H1 (cell line): Measurements from ENCODE around the gene FARS2. TPM values are rescaled to one million over a fixed set of nuclear protein-coding genes. Genes with fewer than 3 reads are reported as not detected.

Experiments
- CTCF ChIA-PET: fragments of 300-600 bp; sonication (Branson Sonifier 250); formaldehyde crosslinking; loops from one replicate; lab custom pipeline; 2021; ENCODE audit not compliant: partially characterized antibody; lab: Charles Lee
- POLR2A ChIA-PET: fragments of 300-600 bp; sonication (Branson Sonifier 250); formaldehyde crosslinking; loops from one replicate; lab custom pipeline; 2021; ENCODE audit warnings: inconsistent platforms; ENCODE audit not compliant: partially characterized antibody; lab: Charles Lee
- DNase-seq, 2 experiments: peaks; one replicate each; pipeline versions ENCODE4 v3.0.0 to v3.0.0-alpha.2; 2010 to 2022; ENCODE audit warnings: low spot score in 2 of 2, low read depth in 1 of 2, mixed read lengths in 1 of 2
- FAIRE-seq: peaks from 2 replicates; lab custom pipeline; 2011; peaks lifted over from hg19 to GRCh38; lab: Jason Lieb, UNC
- H2AFZ ChIP-seq: 2 replicates; pipeline ENCODE4 v1.8.1; 2012; ENCODE audit warnings: low read length, inconsistent platforms
- H2AK5ac ChIP-seq: 2 replicates; pipeline ENCODE4 v1.6.1; 2013; ENCODE audit warnings: low read depth, low read length
- H2BK120ac ChIP-seq: replicated peaks from 2 replicates; pipeline ENCODE3; 2013; ENCODE audit warnings: low read depth, low read length, inconsistent platforms
- H2BK12ac ChIP-seq: 2 replicates; pipeline ENCODE4 v1.6.1; 2013; ENCODE audit warnings: low read depth, low read length
- H2BK15ac ChIP-seq: 2 replicates; pipeline ENCODE4 v1.6.1; 2013; ENCODE audit warnings: low read length
- H2BK20ac ChIP-seq: 2 replicates; pipeline ENCODE4 v1.6.1; 2013; ENCODE audit warnings: low read length
- H2BK5ac ChIP-seq: 2 replicates; pipeline ENCODE4 v1.6.1; 2013; ENCODE audit warnings: low read depth, low read length
- H3K14ac ChIP-seq: 2 replicates; pipeline ENCODE4 v1.6.1; 2013; ENCODE audit warnings: inconsistent platforms; ENCODE audit not compliant: insufficient read length
- H3K18ac ChIP-seq: 2 replicates; pipeline ENCODE4 v1.6.1; 2013; ENCODE audit warnings: low read length; ENCODE audit errors: extremely low read depth
- H3K23ac ChIP-seq: 2 replicates; pipeline ENCODE4 v1.6.1; 2013; ENCODE audit warnings: inconsistent platforms; ENCODE audit not compliant: insufficient read length
- H3K23me2 ChIP-seq: 2 replicates; pipeline ENCODE4 v1.6.1; 2013; ENCODE audit warnings: low read depth, low read length
- H3K27ac ChIP-seq: 2 replicates; pipeline ENCODE4 v1.6.1; 2011; ENCODE audit warnings: low read depth, low read length, inconsistent platforms
- H3K27me3 ChIP-seq, 4 experiments: replicated peaks in 1 of 4; 1 replicate in 1 of 4; 2 replicates in 3 of 4; pipeline versions ENCODE4 v1.6.1 to v1.8.1; 2011 to 2013; ENCODE audit warnings: low read length in 3 of 4, mild to moderate bottlenecking in 3 of 4, inconsistent platforms in 2 of 4, mixed read lengths in 2 of 4, moderate library complexity in 1 of 4; ENCODE audit not compliant: control insufficient read depth in 3 of 4, insufficient read depth in 3 of 4; ENCODE audit errors: extremely low read depth in 1 of 4
- H3K36me3 ChIP-seq, 4 experiments: 2 replicates each; pipeline versions ENCODE4 v1.6.1 to v1.8.1; 2011 to 2013; ENCODE audit warnings: mild to moderate bottlenecking in 4 of 4, low read length in 3 of 4, moderate library complexity in 2 of 4, control low read depth in 1 of 4, inconsistent platforms in 1 of 4; ENCODE audit not compliant: insufficient read depth in 4 of 4, control insufficient read depth in 2 of 4
- H3K4ac ChIP-seq: replicated peaks from 2 replicates; pipeline ENCODE3; 2013; ENCODE audit warnings: low read length, low read depth, mixed read lengths, inconsistent platforms; ENCODE audit not compliant: insufficient read length
- H3K4me1 ChIP-seq, 4 experiments: replicated peaks in 1 of 4; 1 replicate in 1 of 4; 2 replicates in 3 of 4; pipeline versions ENCODE4 v1.6.1 to v1.8.1; 2011 to 2013; ENCODE audit warnings: low read length in 3 of 4, inconsistent platforms in 2 of 4, mixed read lengths in 1 of 4; ENCODE audit not compliant: insufficient read depth in 4 of 4, control insufficient read depth in 3 of 4
- H3K4me2 ChIP-seq, 2 experiments: 2 replicates each; pipeline versions ENCODE4 v1.6.1 to v1.8.1; 2011 to 2013; ENCODE audit warnings: low read depth in 2 of 2, low read length in 2 of 2, control low read depth in 1 of 2, inconsistent platforms in 1 of 2, mild to moderate bottlenecking in 1 of 2; ENCODE audit not compliant: insufficient read depth in 1 of 2
- H3K4me3 ChIP-seq, 4 experiments: fragments of 200-600, 300-600 bp in 1 of 4; sonication (generic), shearing (Covaris generic), sonication (Bioruptor Twin) in 1 of 4; 2 replicates each; pipeline versions ENCODE4 v1.5.1 to v1.8.1; 2011 to 2016; ENCODE audit warnings: low read length in 4 of 4, low read depth in 3 of 4, control low read depth in 2 of 4, inconsistent platforms in 2 of 4, mild to moderate bottlenecking in 2 of 4, mixed read lengths in 1 of 4, moderate library complexity in 1 of 4; ENCODE audit not compliant: insufficient read depth in 2 of 4; ENCODE audit errors: extremely low read depth in 1 of 4
- H3K56ac ChIP-seq: replicated peaks from 2 replicates; pipeline ENCODE3; 2013; ENCODE audit warnings: low read depth, mild to moderate bottlenecking, mixed read lengths, low read length, inconsistent platforms; ENCODE audit not compliant: insufficient read length
- H3K79me1 ChIP-seq: 2 replicates; pipeline ENCODE4 v1.6.1; 2013; ENCODE audit warnings: low read depth, low read length, control low read depth
- H3K79me2 ChIP-seq, 2 experiments: 2 replicates each; pipeline versions ENCODE4 v1.6.1 to v1.8.1; 2012 to 2013; ENCODE audit warnings: low read length in 2 of 2, mild to moderate bottlenecking in 2 of 2, inconsistent platforms in 1 of 2; ENCODE audit not compliant: insufficient read depth in 2 of 2, control insufficient read depth in 1 of 2
- H3K9ac ChIP-seq, 4 experiments: replicated peaks in 1 of 4; 1 replicate in 1 of 4; 2 replicates in 3 of 4; pipeline versions ENCODE4 v1.6.1 to v1.8.1; 2011 to 2013; ENCODE audit warnings: low read depth in 3 of 4, low read length in 3 of 4, control low read depth in 2 of 4, mild to moderate bottlenecking in 2 of 4, moderate library complexity in 2 of 4, inconsistent platforms in 1 of 4; ENCODE audit errors: extremely low read depth in 1 of 4
- H3K9me3 ChIP-seq, 2 experiments: 2 replicates each; pipeline versions ENCODE4 v1.6.1 to v1.8.1; 2012 to 2013; ENCODE audit warnings: mild to moderate bottlenecking in 2 of 2, moderate library complexity in 2 of 2, control low read depth in 1 of 2, inconsistent platforms in 1 of 2, low read depth in 1 of 2, low read length in 1 of 2, mixed read lengths in 1 of 2; ENCODE audit not compliant: insufficient read depth in 2 of 2
- H4K20me1 ChIP-seq, 2 experiments: replicated peaks in 1 of 2; 2 replicates each; pipeline versions ENCODE3 to v1.8.1; 2011 to 2013; ENCODE audit warnings: inconsistent platforms in 2 of 2, low read length in 2 of 2, mild to moderate bottlenecking in 1 of 2; ENCODE audit not compliant: insufficient read depth in 2 of 2, control insufficient read depth in 1 of 2
- H4K5ac ChIP-seq: 2 replicates; pipeline ENCODE4 v1.6.1; 2013; ENCODE audit warnings: low read length, low read depth, mixed read lengths, inconsistent platforms; ENCODE audit not compliant: insufficient read length
- H4K8ac ChIP-seq: 2 replicates; pipeline ENCODE4 v1.8.0; 2013; ENCODE audit warnings: mild to moderate bottlenecking, moderate library complexity, low read length, inconsistent platforms; ENCODE audit not compliant: insufficient read depth; ENCODE audit errors: extremely low read depth
- H4K91ac ChIP-seq: replicated peaks from 2 replicates; pipeline ENCODE3; 2013; ENCODE audit warnings: low read length, mixed read lengths, inconsistent platforms; ENCODE audit not compliant: insufficient read length
- CEBPB ChIP-seq: IDR thresholded peaks from 2 replicates; pipeline ENCODE4 v1.6.1; 2012; ENCODE audit warnings: low read depth, low read length
- WGBS, 2 experiments: shearing (Covaris generic) in 1 of 2; methylation state at CpG; one replicate each; pipeline versions ENCODE4 v1.1.6 to v1.1.7; 2013 to 2015; ENCODE audit warnings: low lambda C conversion rate in 2 of 2, mixed read lengths in 2 of 2, inconsistent platforms in 1 of 2, low coverage in 1 of 2, missing lambda C conversion rate in 1 of 2; ENCODE audit not compliant: insufficient replicate concordance in 2 of 2, insufficient coverage in 1 of 2, insufficient read length in 1 of 2; ENCODE audit errors: extremely low coverage in 1 of 2, missing lambda C conversion rate in 1 of 2; 5-methylcytosine and 5-hydroxymethylcytosine counted together
- polyA plus RNA-seq, 7 experiments: library from polyadenylated mRNA; depleted of rRNA in 3 of 7; stranded (reverse) in 5 of 7; unstranded in 2 of 7; fragments of >200 nt in 5 of 7; fragments of 200-250 nt in 2 of 7; gene quantifications; 1 replicate in 5 of 7; 2 replicates in 1 of 7; 4 replicates in 1 of 7; pipeline versions ENCODE4 v1.2.1 to v1.2.3, GENCODE V29; 2011 to 2013; ENCODE audit warnings: missing spikeins in 2 of 7, mixed read lengths in 2 of 7
- total RNA-seq: library from RNA; stranded (reverse); fragmentation: NEBNext Ultra II Directional; extraction: Animal tissue kit (Norgen Biotek cat#: 25700); gene quantifications from 2 replicates; pipeline ENCODE4 v1.2.1, GENCODE V29; 2021

Gene FARS2
- total and polyA plus RNA-seq, 2 of the 8 experiments (the other 6 are each of a cell fraction or from before 2014, with no cell fraction given), result 11.7 to 14.4 TPM

- H2BK15ac ChIP-seq, result no peak overlapping the region
- no peaks in the 10 kb centered on the region for H3K79me1 ChIP-seq
- H3K4me2 ChIP-seq, result no peak overlapping the region
- H3K18ac ChIP-seq, result no peak overlapping the region
- no peak overlapping the region for H4K91ac ChIP-seq
- no peak overlapping the region for H3K27ac ChIP-seq
- no peaks in the 10 kb centered on the region for H4K20me1 ChIP-seq
- H2BK20ac ChIP-seq, result no peak overlapping the region
- H3K4me1 ChIP-seq, result peaks cover 0 to 3% (median 0%) of the 10 kb centered on the region in 4 experiments; a peak in 1 of 7 replicates
- no peak overlapping the region for H3K56ac ChIP-seq
- H3K4me3 ChIP-seq, result no peak overlapping the region
- H4K8ac ChIP-seq, result no peak overlapping the region
- H3K23me2 ChIP-seq, result no peaks in the 10 kb centered on the region
- no peak for DNase-seq
- H2BK120ac ChIP-seq, result no peak overlapping the region
- no peaks in the 10 kb centered on the region for H3K36me3 ChIP-seq
- no peaks in the 10 kb centered on the region for H3K79me2 ChIP-seq
- 91% methylated on average over 8 of the region's 8 CpGs; no CpG with 5 or more reads in 1 of the 2 experiments for WGBS, 2 experiments
- no peak overlapping the region for H2AFZ ChIP-seq
- TF ChIP-seq CEBPB, result no peak
- H4K5ac ChIP-seq, result no peak overlapping the region
- H3K4ac ChIP-seq, result no peak overlapping the region
- no peak overlapping the region for H3K9ac ChIP-seq
- no peak for FAIRE-seq
- H3K9me3 ChIP-seq, result no peaks in the 10 kb centered on the region
- CTCF ChIA-PET, result interaction anchor here (3.1 kb wide), 1 partner anchor 10 kb away, joined by 22 read pairs; no protein-coding TSS in a partner anchor
- no peak overlapping the region for H3K14ac ChIP-seq
- POLR2A ChIA-PET, result no interaction called here
- no peak overlapping the region for H3K23ac ChIP-seq
- no peak overlapping the region for H2BK5ac ChIP-seq
- H2AK5ac ChIP-seq, result peak overlapping the region; percentile 55; the same call in 1 of the 2 replicates
- no peaks in the 10 kb centered on the region; a peak in 1 of 7 replicates for H3K27me3 ChIP-seq
- H2BK12ac ChIP-seq, result no peak overlapping the region; the same call in 1 of the 2 replicates
These were observed 219.7 kb downstream of the FARS2 start for GRCh38 chr6:5481033-5481432.
